Fibroblast of skin of abdomen (primary cell): Measurements from ENCODE around the gene ZNF664.
"Not testable (repeated sequence)": the region's sequence is repeated elsewhere in the genome, so short reads cannot be mapped to it uniquely, and the experiment has no call there.

Experiments
- DNase-seq: peaks from one replicate; pipeline ENCODE4 v3.0.0-alpha.2; 2013

Gene ZNF664

GRCh38 chr12:123941624-123942237 lies 31.3 kb upstream of the ZNF664 start:
- DNase-seq: no peak

- DNase-seq: peak; percentile 85
Observed at GRCh38 chr12:123942238-123942653, 30.8 kb upstream of the ZNF664 start.

GRCh38 chr12:123942911-123943648 lies 29.9 kb upstream of the ZNF664 start:
- DNase-seq: peak; percentile 39

- DNase-seq: no peak
Observed at GRCh38 chr12:123943816-123944215, 29.2 kb upstream of the ZNF664 start.

GRCh38 chr12:123944696-123945095 lies 28.3 kb upstream of the ZNF664 start:
- DNase-seq: no peak

GRCh38 chr12:123945287-123946151 lies 27.5 kb upstream of the ZNF664 start:
- no peak for DNase-seq

- DNase-seq: no peak
Observed at GRCh38 chr12:123946152-123946515, 26.9 kb upstream of the ZNF664 start.

GRCh38 chr12:123946516-123947505 lies 26.2 kb upstream of the ZNF664 start:
- DNase-seq: not testable (repeated sequence)

- DNase-seq: not testable (repeated sequence)
Observed at GRCh38 chr12:123947531-123947930, 25.5 kb upstream of the ZNF664 start.

GRCh38 chr12:123948401-123948795 lies 24.6 kb upstream of the ZNF664 start:
- DNase-seq: no peak

- DNase-seq: no peak
Observed at GRCh38 chr12:123948796-123949769, 23.9 kb upstream of the ZNF664 start.

GRCh38 chr12:123949770-123950165 lies 23.2 kb upstream of the ZNF664 start:
- DNase-seq: no peak

GRCh38 chr12:123950476-123951349 lies 22.3 kb upstream of the ZNF664 start:
- no peak for DNase-seq

- DNase-seq: no peak
Observed at GRCh38 chr12:123951467-123951866, 21.5 kb upstream of the ZNF664 start.

GRCh38 chr12:123952037-123952436 lies 21.0 kb upstream of the ZNF664 start:
- DNase-seq: no peak

- DNase-seq: no peak
Observed at GRCh38 chr12:123954647-123955350, 18.2 kb upstream of the ZNF664 start.

- DNase-seq: no peak
Observed at GRCh38 chr12:123956249-123956648, 16.8 kb upstream of the ZNF664 start.

GRCh38 chr12:123957196-123957595 lies 15.8 kb upstream of the ZNF664 start:
- DNase-seq: no peak

GRCh38 chr12:123958462-123958861 lies 14.6 kb upstream of the ZNF664 start:
- DNase-seq: no peak
